Activated B cell treated with CpG ODN at 0.5 μM for 24 hours (primary cell): ENCODE results near the gene RBM38. TPM values are rescaled to one million over a fixed set of nuclear protein-coding genes. Genes with fewer than 3 reads are reported as not detected.
A peak's percentile ranks its signal among the peaks of the same experiment; 100 is the strongest.

Experiments used
- ATAC-seq: fragments of 200-7000 bp; cut with Tn5 transposase; one replicate; pipeline ENCODE4 v1.10.0; 2021; ENCODE audit warnings: low read depth, mild to moderate bottlenecking, moderate library complexity
- CTCF ChIA-PET: fragments of 350-600 bp; sonication (Branson Sonifier 250); formaldehyde crosslinking; loops from one replicate; lab custom pipeline; 2021; ENCODE audit warnings: antibody characterized with exemption; lab: Charles Lee
- POLR2A ChIA-PET: fragments of 350-600 bp; sonication (Branson Sonifier 250); formaldehyde crosslinking; loops from one replicate; lab custom pipeline; 2021; ENCODE audit warnings: antibody characterized with exemption; lab: Charles Lee
- DNase-seq: peaks from one replicate; pipeline ENCODE4 v3.0.0; 2022
- H3K27ac Mint-ChIP-seq: one replicate; pipeline ENCODE4 v1.8.0; 2020; ENCODE audit warnings: mixed read lengths
- H3K27me3 Mint-ChIP-seq: one replicate; pipeline ENCODE4 v1.8.0; 2021; ENCODE audit warnings: mixed read lengths
- H3K36me3 Mint-ChIP-seq: one replicate; pipeline ENCODE4 v1.8.0; 2021; ENCODE audit warnings: low read depth, mixed read lengths
- H3K4me1 Mint-ChIP-seq: one replicate; pipeline ENCODE4 v1.8.0; 2021; ENCODE audit warnings: mixed read lengths
- H3K4me3 Mint-ChIP-seq: one replicate; pipeline ENCODE4 v1.8.0; 2020; ENCODE audit warnings: mild to moderate bottlenecking, mixed read lengths
- H3K9me3 Mint-ChIP-seq: one replicate; pipeline ENCODE4 v1.8.0; 2020; ENCODE audit warnings: mixed read lengths
- CTCF ChIP-seq: fragments of 200-600 bp; IDR thresholded peaks from one replicate; pipeline ENCODE4 v1.8.0; 2022; ENCODE audit warnings: antibody characterized with exemption, mild to moderate bottlenecking
- intact Hi-C: fragments of 100-400 bp; cut with micrococcal nuclease; formaldehyde crosslinking; loops from one replicate; pipeline ENCODE4 v1.15.1; 2024
- total RNA-seq: library from RNA; stranded (reverse); gene quantifications from 2 replicates; pipeline ENCODE4 v1.2.3, GENCODE V29; 2022

The RBM38 gene
- total RNA-seq, 1 donor from 2014 or later: 69.6 TPM

GRCh38 chr20:57392512-57393271 lies 1.5 kb downstream of the RBM38 start:
- Mint-ChIP-seq H3K4me3 (peak overlapping the region; percentile 92), H3K27me3 (no peaks in the 10 kb centered on the region), H3K4me1 (peaks cover 79% of the 10 kb centered on the region), H3K27ac (peak overlapping the region; percentile 91), H3K9me3 (no peaks in the 10 kb centered on the region), H3K36me3 (peaks cover 53% of the 10 kb centered on the region)
- intact Hi-C loops: loop anchor here (1.0 to 10.0 kb wide), 7 partner anchors 9 to 1772 kb away; partner anchors contain the start of genes RTF2 and ZNF831
- ChIA-PET POLR2A (interaction anchor here (1.2 to 7.3 kb wide), 16 partner anchors 9 to 1259 kb away, joined by 3 to 244 read pairs (median 12); partner anchors contain the start of genes STX16 and ZBP1), CTCF (interaction anchor here (0.7 to 1.8 kb wide), 4 partner anchors 8 to 106 kb away, joined by 3 to 5 read pairs (median 4); no protein-coding TSS in a partner anchor)
- ATAC-seq (peak; percentile 9), DNase-seq (peak; percentile 61)
- no peak for TF ChIP-seq CTCF

GRCh38 chr20:57393321-57394120 lies 2.3 kb downstream of the RBM38 start:
- CTCF ChIA-PET: interaction anchor here (1.8 kb wide), 1 partner anchor 11 kb away, joined by 4 read pairs; no protein-coding TSS in a partner anchor
- H3K27ac Mint-ChIP-seq: peak overlapping the region; percentile 91
- H3K27me3 Mint-ChIP-seq: no peaks in the 10 kb centered on the region
- ATAC-seq (no peak), DNase-seq (no peak)
- TF ChIP-seq CTCF: no peak
- H3K36me3 Mint-ChIP-seq: peaks cover 59% of the 10 kb centered on the region
- peak overlapping the region; percentile 92 for H3K4me3 Mint-ChIP-seq
- POLR2A ChIA-PET: interaction anchor here (1.4 to 7.3 kb wide), 10 partner anchors 8 to 913 kb away, joined by 3 to 244 read pairs (median 18); no protein-coding TSS in a partner anchor
- peaks cover 82% of the 10 kb centered on the region for H3K4me1 Mint-ChIP-seq
- H3K9me3 Mint-ChIP-seq: no peaks in the 10 kb centered on the region
- intact Hi-C loops: loop anchor here (5.0 to 10.0 kb wide), 5 partner anchors 309 to 1771 kb away; partner anchors contain the start of genes RTF2 and ZNF831

GRCh38 chr20:57394121-57395082 lies 3.2 kb downstream of the RBM38 start:
- DNase-seq (no peak), ATAC-seq (no peak)
- H3K36me3 Mint-ChIP-seq: peaks cover 65% of the 10 kb centered on the region
- H3K27me3 Mint-ChIP-seq: no peaks in the 10 kb centered on the region
- no peak for TF ChIP-seq CTCF
- CTCF ChIA-PET: no interaction called here
- no peaks in the 10 kb centered on the region for H3K9me3 Mint-ChIP-seq
- peaks cover 85% of the 10 kb centered on the region for H3K4me1 Mint-ChIP-seq
- intact Hi-C loops: loop anchor here (5.0 to 10.0 kb wide), 5 partner anchors 308 to 1770 kb away; partner anchors contain the start of genes RTF2 and ZNF831
- H3K27ac Mint-ChIP-seq: peak overlapping the region; percentile 91
- POLR2A ChIA-PET: interaction anchor here (1.6 to 7.3 kb wide), 3 partner anchors 38 to 87 kb away, joined by 5 to 112 read pairs (median 86); no protein-coding TSS in a partner anchor
- no peak overlapping the region for H3K4me3 Mint-ChIP-seq

- DNase-seq: no peak
- H3K27ac Mint-ChIP-seq: peak overlapping the region; percentile 46
- H3K9me3 Mint-ChIP-seq: no peaks in the 10 kb centered on the region
- no peak for ATAC-seq
- intact Hi-C loops: loop anchor here (10.0 kb wide), 2 partner anchors 1729 to 1769 kb away; partner anchors contain the start of gene ZNF831
- peaks cover 87% of the 10 kb centered on the region for H3K4me1 Mint-ChIP-seq
- CTCF ChIA-PET: no interaction called here
- H3K36me3 Mint-ChIP-seq: peaks cover 70% of the 10 kb centered on the region
- no peak for TF ChIP-seq CTCF
- peak overlapping the region; percentile 19 for H3K4me3 Mint-ChIP-seq
- POLR2A ChIA-PET: interaction anchor here (1.4 to 7.3 kb wide), 3 partner anchors 37 to 86 kb away, joined by 3 to 112 read pairs (median 5); no protein-coding TSS in a partner anchor
- no peaks in the 10 kb centered on the region for H3K27me3 Mint-ChIP-seq
These were observed 4.1 kb downstream of the RBM38 start for GRCh38 chr20:57395111-57395966.
